Prostate gland (tissue), 2 donors: ENCODE results near the gene ATP1B3.

ENCODE experiments used
- CTCF ChIP-seq, 4 experiments: fragments of 200-600 bp in 2 of 4; fragments of 450-650 bp in 2 of 4; sonication (generic) in 2 of 4; IDR thresholded peaks; 1 replicate in 3 of 4; 2 replicates in 1 of 4; pipeline ENCODE4 v1.5.1; 2016 to 2019; ENCODE audit warnings: antibody characterized with exemption in 4 of 4, mild to moderate bottlenecking in 2 of 4, moderate library complexity in 2 of 4
- POLR2A ChIP-seq: fragments of 450-650 bp; IDR thresholded peaks from one replicate; pipeline ENCODE4 v1.6.1; 2016; ENCODE audit warnings: antibody characterized with exemption, mild to moderate bottlenecking

GRCh38 chr3:141844108-141844507 is 32.3 kb upstream of the ATP1B3 start:
- TF ChIP-seq POLR2A, result no peak
- TF ChIP-seq CTCF (IDR thresholded peaks at IDR 0.05), result no peak
